ENCODE measurements around the gene CHD9NB. TPM values are rescaled to one million over a fixed set of nuclear protein-coding genes. Genes with fewer than 3 reads are reported as not detected.

Gene CHD9NB
- total and polyA plus RNA-seq, 9 of the 15 experiments (the other 6 are each of a cell fraction or from before 2014, with no cell fraction given): 0.06 to 0.10 (median 0.07) TPM; not detected in 6

DNA sequence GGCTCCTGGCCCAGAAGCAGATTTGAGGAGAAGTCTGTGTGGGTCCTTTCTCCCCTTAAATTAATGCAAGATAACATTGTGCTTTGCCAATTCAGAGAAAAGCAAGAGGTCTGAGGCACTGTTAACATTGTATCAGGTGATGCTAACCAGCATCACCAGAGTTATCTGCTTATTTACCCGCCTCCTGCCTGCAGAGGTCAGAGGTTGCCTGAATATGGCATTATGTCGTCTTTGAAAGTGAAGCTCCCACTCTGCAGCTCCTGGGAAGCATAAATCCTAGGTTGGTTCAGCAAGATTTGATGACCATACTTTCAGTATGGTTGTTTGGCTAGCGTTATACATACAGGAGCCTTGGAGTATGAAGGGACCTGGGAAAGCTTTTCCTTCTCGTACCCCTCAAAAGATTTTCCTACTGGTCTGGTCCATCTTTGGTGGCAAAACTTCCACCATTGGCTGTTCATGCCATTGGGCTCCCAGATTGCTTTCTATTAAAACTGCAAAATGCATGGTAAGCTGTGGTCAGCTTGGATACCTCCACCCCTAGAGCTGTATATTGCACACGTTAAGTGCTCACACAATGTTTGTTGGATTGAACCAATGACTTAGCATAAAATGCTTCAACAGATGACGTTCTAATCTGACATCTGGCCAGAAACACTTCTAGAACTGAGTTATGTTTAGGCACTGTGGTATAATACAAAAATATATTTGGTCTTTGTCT, 26.2 kb upstream of the CHD9NB start (continued):
- TF ChIP-seq, protein P1, sequence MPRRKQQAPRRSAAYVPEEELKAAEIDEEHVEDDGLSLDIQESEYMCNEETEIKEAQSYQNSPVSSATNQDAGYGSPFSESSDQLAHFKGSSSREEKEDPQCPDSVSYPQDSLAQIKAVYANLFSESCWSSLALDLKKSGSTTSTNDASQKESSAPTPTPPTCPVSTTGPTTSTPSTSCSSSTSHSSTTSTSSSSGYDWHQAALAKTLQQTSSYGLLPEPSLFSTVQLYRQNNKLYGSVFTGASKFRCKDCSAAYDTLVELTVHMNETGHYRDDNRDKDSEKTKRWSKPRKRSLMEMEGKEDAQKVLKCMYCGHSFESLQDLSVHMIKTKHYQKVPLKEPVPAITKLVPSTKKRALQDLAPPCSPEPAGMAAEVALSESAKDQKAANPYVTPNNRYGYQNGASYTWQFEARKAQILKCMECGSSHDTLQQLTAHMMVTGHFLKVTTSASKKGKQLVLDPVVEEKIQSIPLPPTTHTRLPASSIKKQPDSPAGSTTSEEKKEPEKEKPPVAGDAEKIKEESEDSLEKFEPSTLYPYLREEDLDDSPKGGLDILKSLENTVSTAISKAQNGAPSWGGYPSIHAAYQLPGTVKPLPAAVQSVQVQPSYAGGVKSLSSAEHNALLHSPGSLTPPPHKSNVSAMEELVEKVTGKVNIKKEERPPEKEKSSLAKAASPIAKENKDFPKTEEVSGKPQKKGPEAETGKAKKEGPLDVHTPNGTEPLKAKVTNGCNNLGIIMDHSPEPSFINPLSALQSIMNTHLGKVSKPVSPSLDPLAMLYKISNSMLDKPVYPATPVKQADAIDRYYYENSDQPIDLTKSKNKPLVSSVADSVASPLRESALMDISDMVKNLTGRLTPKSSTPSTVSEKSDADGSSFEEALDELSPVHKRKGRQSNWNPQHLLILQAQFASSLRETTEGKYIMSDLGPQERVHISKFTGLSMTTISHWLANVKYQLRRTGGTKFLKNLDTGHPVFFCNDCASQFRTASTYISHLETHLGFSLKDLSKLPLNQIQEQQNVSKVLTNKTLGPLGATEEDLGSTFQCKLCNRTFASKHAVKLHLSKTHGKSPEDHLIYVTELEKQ (CRISPR knock-in tag; IDR thresholded peaks at IDR 0.05): no peak
- TF ChIP-seq BCOR (IDR thresholded peaks at IDR 0.05) (no peak), ZNF589 (CRISPR knock-in tag; IDR thresholded peaks at IDR 0.05; ENCODE audit: low read depth) (no peak), HSF4 (CRISPR knock-in tag; IDR thresholded peaks at IDR 0.05; ENCODE audit: borderline replicate concordance) (no peak), CEBPG (CRISPR knock-in tag; IDR thresholded peaks at IDR 0.05) (no peak), CEBPG (tag; conservative IDR thresholded peaks at IDR 0.05 in 1 of 2, IDR thresholded peaks at IDR 0.05 in 1 of 2) (no peak), MED1 (CRISPR knock-in tag; IDR thresholded peaks at IDR 0.05; ENCODE audit: borderline replicate concordance) (no peak), MAFF (IDR thresholded peaks at IDR 0.05; ENCODE audit: low read length) (peak; percentile 83; the same call in 1 of the 2 replicates), GATAD2B (IDR thresholded peaks at IDR 0.05; ENCODE audit: borderline replicate concordance) (no peak), KLF10 (CRISPR knock-in tag; IDR thresholded peaks at IDR 0.05) (no peak), C11orf30 (IDR thresholded peaks at IDR 0.05; ENCODE audit: low read depth) (peak; percentile 90), SMAD3 (CRISPR knock-in tag; conservative IDR thresholded peaks at IDR 0.05) (no peak), ZBTB8A (IDR thresholded peaks at IDR 0.05; ENCODE audit: partially characterized antibody) (no peak)
- TF ChIP-seq, protein P2, sequence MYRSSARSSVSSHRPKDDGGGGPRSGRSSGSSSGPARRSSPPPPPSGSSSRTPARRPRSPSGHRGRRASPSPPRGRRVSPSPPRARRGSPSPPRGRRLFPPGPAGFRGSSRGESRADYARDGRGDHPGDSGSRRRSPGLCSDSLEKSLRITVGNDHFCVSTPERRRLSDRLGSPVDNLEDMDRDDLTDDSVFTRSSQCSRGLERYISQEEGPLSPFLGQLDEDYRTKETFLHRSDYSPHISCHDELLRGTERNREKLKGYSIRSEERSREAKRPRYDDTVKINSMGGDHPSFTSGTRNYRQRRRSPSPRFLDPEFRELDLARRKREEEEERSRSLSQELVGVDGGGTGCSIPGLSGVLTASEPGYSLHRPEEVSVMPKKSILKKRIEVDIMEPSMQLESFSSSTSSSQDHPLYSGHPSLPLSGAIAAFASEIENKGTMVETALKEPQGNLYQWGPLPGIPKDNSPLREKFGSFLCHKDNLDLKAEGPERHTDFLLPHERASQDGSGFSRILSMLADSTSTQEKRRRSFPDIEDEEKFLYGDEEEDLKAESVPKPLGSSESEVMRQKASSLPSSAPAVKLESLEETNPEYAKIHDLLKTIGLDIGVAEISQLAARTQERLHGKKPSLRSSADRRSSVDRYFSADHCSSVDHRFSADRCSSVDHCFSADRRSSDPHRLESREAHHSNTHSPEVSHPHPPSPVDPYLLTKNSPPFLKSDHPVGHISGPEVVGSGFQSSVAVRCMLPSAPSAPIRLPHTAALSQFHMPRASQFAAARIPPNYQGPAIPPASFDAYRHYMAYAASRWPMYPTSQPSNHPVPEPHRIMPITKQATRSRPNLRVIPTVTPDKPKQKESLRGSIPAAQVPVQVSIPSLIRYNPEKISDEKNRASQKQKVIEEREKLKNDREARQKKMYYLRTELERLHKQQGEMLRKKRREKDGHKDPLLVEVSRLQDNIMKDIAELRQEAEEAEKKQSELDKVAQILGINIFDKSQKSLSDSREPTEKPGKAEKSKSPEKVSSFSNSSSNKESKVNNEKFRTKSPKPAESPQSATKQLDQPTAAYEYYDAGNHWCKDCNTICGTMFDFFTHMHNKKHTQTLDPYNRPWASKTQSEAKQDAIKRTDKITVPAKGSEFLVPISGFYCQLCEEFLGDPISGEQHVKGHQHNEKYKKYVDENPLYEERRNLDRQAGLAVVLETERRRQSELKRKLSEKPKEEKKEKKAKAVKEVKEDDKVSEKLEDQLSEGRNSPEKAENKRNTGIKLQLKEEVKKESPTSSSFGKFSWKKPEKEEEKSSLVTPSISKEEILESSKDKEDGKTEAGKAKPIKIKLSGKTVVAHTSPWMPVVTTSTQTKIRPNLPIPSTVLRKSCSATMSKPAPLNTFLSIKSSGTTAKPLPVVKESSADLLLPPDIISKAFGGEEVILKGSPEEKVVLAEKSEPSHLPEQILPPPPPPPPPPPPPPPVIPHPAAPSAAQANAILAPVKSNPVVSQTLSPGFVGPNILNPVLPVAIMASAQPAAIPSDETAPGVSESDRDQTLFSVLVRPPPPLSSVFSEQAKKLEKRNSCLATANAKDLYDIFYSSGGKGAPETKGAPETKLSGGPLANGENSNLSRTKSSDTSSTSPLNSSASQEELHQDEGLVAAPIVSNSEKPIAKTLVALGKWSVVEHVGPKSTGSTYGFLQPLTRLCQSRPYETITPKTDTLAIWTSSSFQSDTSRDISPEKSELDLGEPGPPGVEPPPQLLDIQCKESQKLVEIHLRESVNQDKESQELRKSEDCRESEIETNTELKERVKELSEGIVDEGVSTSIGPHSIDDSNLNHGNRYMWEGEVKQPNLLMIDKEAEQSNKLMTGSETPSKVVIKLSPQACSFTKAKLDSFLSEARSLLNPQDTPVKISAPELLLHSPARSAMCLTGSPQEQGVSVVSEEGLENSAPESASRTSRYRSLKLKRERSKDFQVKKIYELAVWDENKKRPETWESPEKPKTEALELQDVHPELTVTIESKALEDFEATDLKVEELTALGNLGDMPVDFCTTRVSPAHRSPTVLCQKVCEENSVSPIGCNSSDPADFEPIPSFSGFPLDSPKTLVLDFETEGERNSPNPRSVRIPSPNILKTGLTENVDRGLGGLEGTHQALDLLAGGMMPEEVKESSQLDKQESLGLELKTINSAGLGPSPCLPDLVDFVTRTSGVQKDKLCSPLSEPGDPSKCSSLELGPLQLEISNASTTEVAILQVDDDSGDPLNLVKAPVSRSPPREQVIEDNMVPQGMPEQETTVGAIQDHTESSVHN (IDR thresholded peaks at IDR 0.05; ENCODE audit: borderline replicate concordance in 1 of 2, low read depth in 1 of 2): no peak
- TF ChIP-seq, protein P3, sequence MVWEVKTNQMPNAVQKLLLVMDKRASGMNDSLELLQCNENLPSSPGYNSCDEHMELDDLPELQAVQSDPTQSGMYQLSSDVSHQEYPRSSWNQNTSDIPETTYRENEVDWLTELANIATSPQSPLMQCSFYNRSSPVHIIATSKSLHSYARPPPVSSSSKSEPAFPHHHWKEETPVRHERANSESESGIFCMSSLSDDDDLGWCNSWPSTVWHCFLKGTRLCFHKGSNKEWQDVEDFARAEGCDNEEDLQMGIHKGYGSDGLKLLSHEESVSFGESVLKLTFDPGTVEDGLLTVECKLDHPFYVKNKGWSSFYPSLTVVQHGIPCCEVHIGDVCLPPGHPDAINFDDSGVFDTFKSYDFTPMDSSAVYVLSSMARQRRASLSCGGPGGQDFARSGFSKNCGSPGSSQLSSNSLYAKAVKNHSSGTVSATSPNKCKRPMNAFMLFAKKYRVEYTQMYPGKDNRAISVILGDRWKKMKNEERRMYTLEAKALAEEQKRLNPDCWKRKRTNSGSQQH (CRISPR knock-in tag; IDR thresholded peaks at IDR 0.05): no peak

Data from K562 (cell line).